ENCODE data around the gene FAM83C. TPM values are rescaled to one million over a fixed set of nuclear protein-coding genes. Genes with fewer than 3 reads are reported as not detected.

FAM83C gene
- total RNA-seq, 6 experiments from 2014 or later = not detected

- H3K27me3 Mint-ChIP-seq (ENCODE audit: insufficient read depth) = no peaks in the 10 kb centered on the region; the same call in 1 of the 2 replicates
- no peaks in the 10 kb centered on the region for H3K9me3 Mint-ChIP-seq
- H3K36me3 Mint-ChIP-seq (ENCODE audit: low read depth) = peaks cover 23% of the 10 kb centered on the region
- H3K4me1 Mint-ChIP-seq (ENCODE audit: low read depth) = peaks cover 65% of the 10 kb centered on the region
- no peak overlapping the region for H3K27ac Mint-ChIP-seq
- TF ChIP-seq, protein P1, sequence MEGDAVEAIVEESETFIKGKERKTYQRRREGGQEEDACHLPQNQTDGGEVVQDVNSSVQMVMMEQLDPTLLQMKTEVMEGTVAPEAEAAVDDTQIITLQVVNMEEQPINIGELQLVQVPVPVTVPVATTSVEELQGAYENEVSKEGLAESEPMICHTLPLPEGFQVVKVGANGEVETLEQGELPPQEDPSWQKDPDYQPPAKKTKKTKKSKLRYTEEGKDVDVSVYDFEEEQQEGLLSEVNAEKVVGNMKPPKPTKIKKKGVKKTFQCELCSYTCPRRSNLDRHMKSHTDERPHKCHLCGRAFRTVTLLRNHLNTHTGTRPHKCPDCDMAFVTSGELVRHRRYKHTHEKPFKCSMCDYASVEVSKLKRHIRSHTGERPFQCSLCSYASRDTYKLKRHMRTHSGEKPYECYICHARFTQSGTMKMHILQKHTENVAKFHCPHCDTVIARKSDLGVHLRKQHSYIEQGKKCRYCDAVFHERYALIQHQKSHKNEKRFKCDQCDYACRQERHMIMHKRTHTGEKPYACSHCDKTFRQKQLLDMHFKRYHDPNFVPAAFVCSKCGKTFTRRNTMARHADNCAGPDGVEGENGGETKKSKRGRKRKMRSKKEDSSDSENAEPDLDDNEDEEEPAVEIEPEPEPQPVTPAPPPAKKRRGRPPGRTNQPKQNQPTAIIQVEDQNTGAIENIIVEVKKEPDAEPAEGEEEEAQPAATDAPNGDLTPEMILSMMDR (IDR thresholded peaks at IDR 0.05) = no peak
- H3K4me3 Mint-ChIP-seq = no peak overlapping the region
- no peak for DNase-seq
Observed at GRCh38 chr20:35328095-35328685, 36.0 kb upstream of the FAM83C start.

- TF ChIP-seq, protein P1 (IDR thresholded peaks at IDR 0.05) = no peak
- Mint-ChIP-seq H3K27ac (peak overlapping the region; percentile 54), H3K9me3 (no peaks in the 10 kb centered on the region), H3K4me3 (no peak overlapping the region), H3K36me3 (ENCODE audit: low read depth) (peaks cover 25% of the 10 kb centered on the region), H3K4me1 (ENCODE audit: low read depth) (peaks cover 68% of the 10 kb centered on the region), H3K27me3 (ENCODE audit: insufficient read depth) (no peaks in the 10 kb centered on the region; the same call in 1 of the 2 replicates)
- peak; percentile 38 for DNase-seq
Observed at GRCh38 chr20:35327074-35327976, 35.1 kb upstream of the FAM83C start.

GRCh38 chr20:35326740-35327073 is 34.5 kb upstream of the FAM83C start:
- 0 out of 2 replicates have a peak overlapping the region, but pooled peaks have one; percentile 25 for H3K27ac Mint-ChIP-seq
- H3K4me1 Mint-ChIP-seq (ENCODE audit: low read depth) = peaks cover 71% of the 10 kb centered on the region
- TF ChIP-seq, protein P1 (IDR thresholded peaks at IDR 0.05) = no peak
- no peaks in the 10 kb centered on the region for H3K9me3 Mint-ChIP-seq
- H3K27me3 Mint-ChIP-seq (ENCODE audit: insufficient read depth) = no peaks in the 10 kb centered on the region; the same call in 1 of the 2 replicates
- no peak overlapping the region for H3K4me3 Mint-ChIP-seq
- H3K36me3 Mint-ChIP-seq (ENCODE audit: low read depth) = peaks cover 25% of the 10 kb centered on the region
- DNase-seq = no peak

DNA sequence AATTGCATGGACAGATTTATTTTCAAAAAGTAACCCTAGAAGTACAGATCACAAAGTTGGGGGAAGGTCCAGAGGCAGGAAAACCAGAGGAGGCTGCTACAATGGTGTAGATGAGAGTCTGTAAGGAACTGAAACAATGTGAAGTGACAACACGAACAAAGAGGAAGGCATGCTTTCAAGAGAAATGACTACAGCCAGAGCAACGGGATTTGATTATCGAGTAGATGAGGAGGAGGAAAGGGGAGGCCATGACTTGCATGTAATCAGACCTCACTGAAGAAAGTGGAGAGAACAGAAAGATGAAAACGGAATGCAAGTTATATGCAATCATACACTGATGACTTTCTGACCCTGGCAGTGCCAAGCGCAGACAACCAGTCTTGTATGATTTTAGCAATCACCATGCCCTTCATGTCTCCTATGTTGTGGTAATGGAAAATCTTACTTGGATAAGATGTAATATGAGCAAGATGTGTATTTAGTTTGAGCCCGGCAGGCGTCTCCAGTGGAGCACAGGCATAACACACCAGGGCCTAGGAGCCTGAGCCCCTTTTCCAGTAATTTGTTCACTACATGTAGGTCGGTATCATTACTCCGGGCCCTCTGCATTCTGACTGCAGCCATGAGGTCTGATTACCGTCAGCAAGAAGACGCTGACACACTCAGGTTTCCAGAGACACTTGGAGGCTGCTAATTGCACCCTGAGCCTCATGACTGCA is 34.0 kb upstream of the FAM83C start:
- TF ChIP-seq, protein P1 (IDR thresholded peaks at IDR 0.05) = no peak
- no peak for DNase-seq
- H3K4me3 Mint-ChIP-seq = no peak overlapping the region
- H3K36me3 Mint-ChIP-seq (ENCODE audit: low read depth) = peaks cover 25% of the 10 kb centered on the region
- H3K9me3 Mint-ChIP-seq = no peaks in the 10 kb centered on the region
- no peaks in the 10 kb centered on the region; the same call in 1 of the 2 replicates for H3K27me3 Mint-ChIP-seq (ENCODE audit: insufficient read depth)
- peaks cover 75% of the 10 kb centered on the region for H3K4me1 Mint-ChIP-seq (ENCODE audit: low read depth)
- H3K27ac Mint-ChIP-seq = peak overlapping the region; percentile 1; the same call in 1 of the 2 replicates

DNA sequence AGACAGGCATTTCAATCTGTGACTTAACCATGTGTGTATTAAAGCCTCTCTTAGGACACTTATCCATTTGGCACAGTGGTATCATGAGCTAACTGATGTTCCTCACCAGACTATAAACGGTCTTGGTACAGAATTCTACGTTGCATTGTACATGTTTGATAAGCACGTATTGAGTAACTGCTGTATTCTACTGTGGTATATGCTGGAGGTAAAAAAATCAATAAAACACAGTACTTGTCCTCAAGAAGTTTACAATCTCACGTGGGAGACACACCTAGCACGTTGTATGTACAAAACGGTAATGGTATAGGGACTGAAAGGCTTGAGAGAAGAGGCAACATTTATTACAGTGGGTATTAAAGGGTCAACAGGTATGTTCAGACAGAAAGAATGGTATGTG is 33.2 kb upstream of the FAM83C start:
- H3K9me3 Mint-ChIP-seq = no peaks in the 10 kb centered on the region

More for the DNA sequence above, 33.2 kb upstream of the FAM83C start:
- peaks cover 29% of the 10 kb centered on the region for H3K36me3 Mint-ChIP-seq (ENCODE audit: low read depth)
- H3K27ac Mint-ChIP-seq = no peak overlapping the region
- H3K4me1 Mint-ChIP-seq (ENCODE audit: low read depth) = peaks cover 79% of the 10 kb centered on the region
- DNase-seq = no peak
- H3K27me3 Mint-ChIP-seq (ENCODE audit: insufficient read depth) = no peaks in the 10 kb centered on the region; the same call in none of the 2 replicates
- TF ChIP-seq, protein P1 (IDR thresholded peaks at IDR 0.05) = no peak
- H3K4me3 Mint-ChIP-seq = no peak overlapping the region

All from HFFc6 (cell line).